ENCODE measurements around the gene H6PD. TPM values are rescaled to one million over a fixed set of nuclear protein-coding genes. Genes with fewer than 3 reads are reported as not detected.

Gene H6PD
- polyA plus RNA-seq, 1 donor (not counting 4 experiments of a cell fraction or from before 2014, with no cell fraction given), result 3.3 TPM

GRCh38 chr1:9201401-9202239 is 33.0 kb upstream of the H6PD start:
- Histone ChIP-seq H3K27me3 (ENCODE audit: control insufficient read depth, extremely low read depth, insufficient read depth, low read length) (no peaks in the 10 kb centered on the region), H3K9me3 (ENCODE audit: control insufficient read depth, low read depth, low read length) (no peaks in the 10 kb centered on the region), H3K4me1 (ENCODE audit: control insufficient read depth, extremely low read depth, insufficient read depth, low read length) (peaks cover 50% of the 10 kb centered on the region), H3K9ac (ENCODE audit: control insufficient read depth, extremely low read depth, insufficient read depth, low read length) (peak overlapping the region; percentile 76), H3K79me2 (ENCODE audit: control insufficient read depth, insufficient read depth, low read length) (no peaks in the 10 kb centered on the region), H2AFZ (ENCODE audit: control insufficient read depth, low read length) (peak overlapping the region; percentile 96), H3K36me3 (ENCODE audit: control insufficient read depth in 2 of 2, extremely low read depth in 1 of 2, insufficient read depth in 2 of 2, low read length in 2 of 2) (no peaks in the 10 kb centered on the region), H3K9me1 (ENCODE audit: control insufficient read depth, extremely low read depth, insufficient read depth, low read length) (peaks cover 4% of the 10 kb centered on the region), H3K4me2 (ENCODE audit: control insufficient read depth, extremely low read depth, insufficient read depth, low read depth, low read length) (peak overlapping the region; percentile 95), H3K4me3 (ENCODE audit: control insufficient read depth in 2 of 3, extremely low read depth in 1 of 3, insufficient read depth in 2 of 3, low read depth in 1 of 3, low read length in 3 of 3) (peak overlapping the region; percentile 26 to 80 (median 76)), H4K20me1 (ENCODE audit: control insufficient read depth, extremely low read depth, insufficient read depth, low read length) (no peaks in the 10 kb centered on the region), H3K27ac (ENCODE audit: control insufficient read depth, insufficient read depth, low read length) (peak overlapping the region; percentile 56)
- DNase-seq (ENCODE audit: low read depth, low spot score), result no peak
- peak; percentile 67 for FAIRE-seq
- TF ChIP-seq EZH2 (IDR thresholded peaks at IDR 0.05; ENCODE audit: low read length), result no peak
- peak in 1 of 3 experiments; percentile 0 for TF ChIP-seq CTCF (optimal IDR thresholded peaks at IDR 0.05 in 1 of 3, IDR thresholded peaks at IDR 0.05 in 1 of 3, conservative IDR thresholded peaks at IDR 0.05 in 1 of 3; ENCODE audit: extremely low read depth in 1 of 3, insufficient read depth in 2 of 3, low read length in 3 of 3)
- dilution Hi-C loops (cut with MboI; ENCODE audit: extremely low pct_ligation_motif_present, low sequenced_read_pairs), result no loop called here

GRCh38 chr1:9202240-9202870 is 32.2 kb upstream of the H6PD start:
- no peaks in the 10 kb centered on the region for H3K27me3 ChIP-seq (ENCODE audit: control insufficient read depth, extremely low read depth, insufficient read depth, low read length)
- peaks cover 46% of the 10 kb centered on the region for H3K4me1 ChIP-seq (ENCODE audit: control insufficient read depth, extremely low read depth, insufficient read depth, low read length)
- H3K9ac ChIP-seq (ENCODE audit: control insufficient read depth, extremely low read depth, insufficient read depth, low read length), result peak overlapping the region; percentile 76
- H3K9me3 ChIP-seq (ENCODE audit: control insufficient read depth, low read depth, low read length), result no peaks in the 10 kb centered on the region
- H3K4me3 ChIP-seq (ENCODE audit: control insufficient read depth in 2 of 3, extremely low read depth in 1 of 3, insufficient read depth in 2 of 3, low read depth in 1 of 3, low read length in 3 of 3), result peak overlapping the region; percentile 26 to 80 (median 76)
- H2AFZ ChIP-seq (ENCODE audit: control insufficient read depth, low read length), result peak overlapping the region; percentile 80
- peak overlapping the region; percentile 95 for H3K4me2 ChIP-seq (ENCODE audit: control insufficient read depth, extremely low read depth, insufficient read depth, low read depth, low read length)
- TF ChIP-seq EZH2 (IDR thresholded peaks at IDR 0.05; ENCODE audit: low read length) (no peak), CTCF (optimal IDR thresholded peaks at IDR 0.05 in 1 of 3, IDR thresholded peaks at IDR 0.05 in 1 of 3, conservative IDR thresholded peaks at IDR 0.05 in 1 of 3; ENCODE audit: extremely low read depth in 1 of 3, insufficient read depth in 2 of 3, low read length in 3 of 3) (no peak)
- no peaks in the 10 kb centered on the region for H4K20me1 ChIP-seq (ENCODE audit: control insufficient read depth, extremely low read depth, insufficient read depth, low read length)
- H3K9me1 ChIP-seq (ENCODE audit: control insufficient read depth, extremely low read depth, insufficient read depth, low read length), result peaks cover 4% of the 10 kb centered on the region
- FAIRE-seq, result peak; percentile 52
- no peak for DNase-seq (ENCODE audit: low read depth, low spot score)
- no peaks in the 10 kb centered on the region for H3K79me2 ChIP-seq (ENCODE audit: control insufficient read depth, insufficient read depth, low read length)
- H3K27ac ChIP-seq (ENCODE audit: control insufficient read depth, insufficient read depth, low read length), result no peak overlapping the region
- dilution Hi-C loops (cut with MboI; ENCODE audit: extremely low pct_ligation_motif_present, low sequenced_read_pairs), result no loop called here
- H3K36me3 ChIP-seq (ENCODE audit: control insufficient read depth in 2 of 2, extremely low read depth in 1 of 2, insufficient read depth in 2 of 2, low read length in 2 of 2), result no peaks in the 10 kb centered on the region

Data from keratinocyte (primary cell).